ENCODE measurements around the gene POC1A. TPM values are rescaled to one million over a fixed set of nuclear protein-coding genes. Genes with fewer than 3 reads are reported as not detected.

POC1A gene
- 1.3 and 10.0 TPM in 2 replicates for total RNA-seq (ENCODE audit: low replicate concordance)

DNA sequence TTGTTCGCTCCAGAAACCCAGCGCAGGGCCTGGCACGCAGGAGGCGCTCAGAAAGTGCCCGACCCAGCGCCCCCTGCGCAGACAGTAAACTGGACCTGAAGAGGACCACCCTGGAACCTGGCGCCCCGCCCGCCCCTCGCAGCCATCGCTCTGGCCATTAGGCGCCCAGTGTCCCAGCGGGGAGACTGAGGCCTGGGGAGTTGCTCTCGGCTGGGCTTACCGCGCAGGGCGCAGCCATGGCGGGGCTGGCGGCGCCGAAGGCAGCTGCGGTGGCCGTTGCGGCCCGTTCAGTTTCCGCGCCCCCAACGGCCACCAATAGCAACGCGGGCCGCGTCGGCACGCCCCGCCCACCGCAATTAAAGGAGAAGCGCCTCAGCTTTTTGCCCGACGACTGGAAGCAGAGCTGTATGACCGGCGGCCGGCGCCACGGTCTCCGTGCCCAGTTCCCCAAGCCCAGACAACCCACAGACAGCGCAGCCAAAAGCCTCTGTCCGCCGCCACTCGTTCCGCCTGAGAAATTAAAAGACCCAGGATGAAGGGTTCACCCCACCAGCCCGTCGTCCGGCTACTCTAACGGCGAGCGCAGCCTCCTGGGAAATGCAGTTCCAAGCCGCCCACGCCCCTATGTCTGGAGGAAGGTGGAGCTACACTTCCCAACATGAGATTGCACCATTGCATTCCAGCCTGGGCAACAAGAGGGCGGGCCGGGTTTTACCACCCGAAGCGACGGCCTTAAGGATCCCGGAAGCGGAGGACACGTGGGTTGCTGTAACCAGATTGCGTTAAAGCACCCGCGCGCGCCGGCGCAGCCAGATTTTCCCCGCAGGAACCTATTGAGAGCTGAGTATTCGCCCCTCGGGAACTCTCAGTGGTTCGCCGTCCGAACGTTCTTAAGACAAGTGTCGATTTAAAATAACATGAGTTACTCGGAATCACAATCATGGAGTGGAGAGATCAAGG is at the start of gene POC1A:
POC1A (minus strand) TSS at position 289 of the 960 bp plus-strand sequence; CDS start at position 238, 51 bp downstream.
- TF ChIP-seq, protein P1, sequence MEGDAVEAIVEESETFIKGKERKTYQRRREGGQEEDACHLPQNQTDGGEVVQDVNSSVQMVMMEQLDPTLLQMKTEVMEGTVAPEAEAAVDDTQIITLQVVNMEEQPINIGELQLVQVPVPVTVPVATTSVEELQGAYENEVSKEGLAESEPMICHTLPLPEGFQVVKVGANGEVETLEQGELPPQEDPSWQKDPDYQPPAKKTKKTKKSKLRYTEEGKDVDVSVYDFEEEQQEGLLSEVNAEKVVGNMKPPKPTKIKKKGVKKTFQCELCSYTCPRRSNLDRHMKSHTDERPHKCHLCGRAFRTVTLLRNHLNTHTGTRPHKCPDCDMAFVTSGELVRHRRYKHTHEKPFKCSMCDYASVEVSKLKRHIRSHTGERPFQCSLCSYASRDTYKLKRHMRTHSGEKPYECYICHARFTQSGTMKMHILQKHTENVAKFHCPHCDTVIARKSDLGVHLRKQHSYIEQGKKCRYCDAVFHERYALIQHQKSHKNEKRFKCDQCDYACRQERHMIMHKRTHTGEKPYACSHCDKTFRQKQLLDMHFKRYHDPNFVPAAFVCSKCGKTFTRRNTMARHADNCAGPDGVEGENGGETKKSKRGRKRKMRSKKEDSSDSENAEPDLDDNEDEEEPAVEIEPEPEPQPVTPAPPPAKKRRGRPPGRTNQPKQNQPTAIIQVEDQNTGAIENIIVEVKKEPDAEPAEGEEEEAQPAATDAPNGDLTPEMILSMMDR (IDR thresholded peaks at IDR 0.05; ENCODE audit: insufficient read depth, low read length) = no peak
- peak; percentile 98 for DNase-seq (ENCODE audit: low read depth)
- H3K4me3 ChIP-seq (ENCODE audit: low read depth, low read length) = peak within 1 kb of the TSS; percentile 90

DNA sequence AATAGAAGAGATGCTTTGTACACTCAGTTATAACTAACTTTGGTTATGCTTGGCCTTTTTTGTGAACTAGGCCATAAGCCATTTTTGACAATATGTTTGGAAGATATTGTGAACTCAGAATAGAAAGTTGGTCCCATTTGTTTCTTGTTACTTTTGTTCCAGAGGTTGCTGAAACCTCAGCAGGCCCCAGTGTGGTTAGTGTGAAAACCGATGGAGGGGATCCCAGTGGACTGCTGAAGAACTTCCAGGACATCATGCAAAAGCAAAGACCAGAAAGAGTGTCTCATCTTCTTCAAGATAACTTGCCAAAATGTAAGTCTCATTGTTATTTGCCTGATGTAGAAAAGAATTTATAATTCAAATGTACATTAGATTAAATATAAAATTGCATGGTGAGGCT is 49.5 kb upstream of the POC1A start:
- no peak for DNase-seq (ENCODE audit: low read depth)
- no peak overlapping the region for H3K4me3 ChIP-seq (ENCODE audit: low read depth, low read length)
- TF ChIP-seq, protein P1 (IDR thresholded peaks at IDR 0.05; ENCODE audit: insufficient read depth, low read length) = no peak

GRCh38 chr3:52202384-52203077 is 48.3 kb upstream of the POC1A start:
- no peak for DNase-seq (ENCODE audit: low read depth)
- no peak overlapping the region for H3K4me3 ChIP-seq (ENCODE audit: low read depth, low read length)
- TF ChIP-seq, protein P1 (IDR thresholded peaks at IDR 0.05; ENCODE audit: insufficient read depth, low read length) = no peak

DNA sequence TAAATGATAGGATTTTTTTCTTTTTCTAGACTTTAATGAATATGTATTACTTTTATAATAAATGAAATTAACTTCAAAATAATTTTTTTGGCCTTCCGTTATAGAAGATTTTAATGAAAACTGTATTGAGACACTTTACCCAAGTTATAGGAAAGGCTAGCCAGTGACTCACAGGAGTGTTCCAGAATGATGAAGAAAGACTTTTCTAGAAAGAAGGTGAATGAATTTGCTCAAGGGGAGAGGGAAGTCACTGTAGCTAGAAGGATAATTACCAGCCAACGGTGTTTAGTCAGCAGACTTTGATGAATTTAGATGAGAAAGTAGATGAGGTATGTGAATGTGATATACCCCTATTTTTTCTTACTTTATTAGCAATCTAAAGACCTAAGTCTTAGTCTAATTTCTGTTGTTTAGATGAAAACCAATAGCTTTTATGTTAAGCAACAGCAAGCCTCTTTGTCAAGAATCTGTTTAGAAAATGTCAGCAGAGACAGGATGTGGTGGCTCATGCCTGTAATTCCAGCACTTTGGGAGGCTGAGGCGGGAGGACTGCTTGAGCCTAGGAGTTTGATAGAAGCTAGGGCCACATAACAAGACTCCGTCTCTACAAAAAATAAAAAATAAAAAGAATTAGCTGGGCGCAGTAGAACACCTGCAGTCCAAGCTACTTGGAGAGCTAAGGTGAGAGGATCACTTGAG is 46.9 kb upstream of the POC1A start:
- H3K4me3 ChIP-seq (ENCODE audit: low read depth, low read length) = no peak overlapping the region
- DNase-seq (ENCODE audit: low read depth) = no peak
- TF ChIP-seq, protein P1 (IDR thresholded peaks at IDR 0.05; ENCODE audit: insufficient read depth, low read length) = no peak

DNA sequence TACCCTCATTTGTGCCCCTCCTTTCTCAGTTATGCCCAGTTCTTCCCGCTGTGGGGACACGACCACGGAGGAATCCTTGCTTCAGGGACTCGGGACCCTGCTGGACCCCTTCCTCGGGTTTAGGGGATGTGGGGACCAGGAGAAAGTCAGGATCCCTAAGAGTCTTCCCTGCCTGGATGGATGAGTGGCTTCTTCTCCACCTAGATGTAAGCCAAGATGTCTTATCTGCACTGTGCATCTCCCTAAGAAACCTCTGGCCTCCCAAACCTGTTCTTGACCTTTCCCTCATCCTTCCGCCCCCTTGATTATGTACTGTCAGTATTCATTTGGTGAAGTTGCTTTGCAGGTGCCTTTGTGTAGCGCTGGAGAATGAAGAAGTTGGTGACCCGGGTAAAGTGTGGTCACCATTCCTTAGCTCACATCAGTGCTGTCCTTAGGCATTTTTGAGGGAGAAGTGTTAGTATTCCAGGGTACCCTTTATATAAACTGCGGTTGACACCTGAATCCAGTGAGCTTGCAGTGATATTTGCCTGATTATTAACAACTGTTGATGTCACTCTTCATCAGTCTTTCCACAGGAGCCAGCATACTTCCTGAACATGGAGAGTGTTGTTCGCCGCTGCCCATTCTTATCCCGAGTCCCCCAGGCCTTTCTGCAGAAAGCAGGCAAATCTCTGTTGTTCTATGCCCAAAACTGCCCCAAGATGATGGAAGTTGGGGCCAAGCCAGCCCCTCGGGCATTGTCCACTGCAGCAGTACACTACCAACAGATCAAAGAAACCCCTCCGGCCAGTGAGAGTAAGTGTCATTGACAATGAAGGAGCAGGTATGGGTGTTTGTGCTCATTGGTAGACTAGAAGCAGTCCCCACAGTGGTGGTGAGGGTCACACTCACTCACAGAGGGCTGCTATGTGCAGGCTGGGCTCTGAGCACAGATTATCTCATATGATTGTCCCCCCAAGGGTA is 44.7 kb upstream of the POC1A start:
- peak overlapping the region; percentile 86 for H3K4me3 ChIP-seq (ENCODE audit: low read depth, low read length)
- TF ChIP-seq, protein P1 (IDR thresholded peaks at IDR 0.05; ENCODE audit: insufficient read depth, low read length) = no peak
- DNase-seq (ENCODE audit: low read depth) = no peak
